ENCODE results near the gene EIF4A3. TPM values are rescaled to one million over a fixed set of nuclear protein-coding genes. Genes with fewer than 3 reads are reported as not detected.

The EIF4A3 gene
- total and polyA plus RNA-seq, 9 of the 15 experiments (the other 6 are each of a cell fraction or from before 2014, with no cell fraction given), result 62.7 to 171 (median 127) TPM

GRCh38 chr17:80101011-80101945 lies 45.6 kb downstream of the EIF4A3 start, which contains the start of gene GAA (continued):
- TF ChIP-seq HDAC3 (IDR thresholded peaks at IDR 0.05; ENCODE audit: borderline replicate concordance, partially characterized antibody) (no peak), ATF6 (CRISPR knock-in tag; IDR thresholded peaks at IDR 0.05) (no peak), POLR2A (conservative IDR thresholded peaks at IDR 0.05) (peak; percentile 59), ETV6 (IDR thresholded peaks at IDR 0.05; ENCODE audit: borderline replicate concordance in 1 of 2, low read depth in 2 of 2, low read length in 1 of 2) (no peak), ETV6 (CRISPR knock-in tag; IDR thresholded peaks at IDR 0.05; ENCODE audit: borderline replicate concordance) (0 out of 2 replicates have a peak, but pooled peaks have one; percentile 34), USF2 (CRISPR knock-in tag; IDR thresholded peaks at IDR 0.05) (peak; percentile 94), E2F3 (CRISPR knock-in tag; IDR thresholded peaks at IDR 0.05) (peak; percentile 84; the same call in 1 of the 2 replicates), TSC22D4 (tag; IDR thresholded peaks at IDR 0.05) (no peak), CREB3L1 (IDR thresholded peaks at IDR 0.05; ENCODE audit: borderline replicate concordance, low read depth) (0 out of 2 replicates have a peak, but pooled peaks have one; percentile 61), ETV1 (tag; conservative IDR thresholded peaks at IDR 0.05; ENCODE audit: low read depth) (no peak)
- TF ChIP-seq, protein P1, sequence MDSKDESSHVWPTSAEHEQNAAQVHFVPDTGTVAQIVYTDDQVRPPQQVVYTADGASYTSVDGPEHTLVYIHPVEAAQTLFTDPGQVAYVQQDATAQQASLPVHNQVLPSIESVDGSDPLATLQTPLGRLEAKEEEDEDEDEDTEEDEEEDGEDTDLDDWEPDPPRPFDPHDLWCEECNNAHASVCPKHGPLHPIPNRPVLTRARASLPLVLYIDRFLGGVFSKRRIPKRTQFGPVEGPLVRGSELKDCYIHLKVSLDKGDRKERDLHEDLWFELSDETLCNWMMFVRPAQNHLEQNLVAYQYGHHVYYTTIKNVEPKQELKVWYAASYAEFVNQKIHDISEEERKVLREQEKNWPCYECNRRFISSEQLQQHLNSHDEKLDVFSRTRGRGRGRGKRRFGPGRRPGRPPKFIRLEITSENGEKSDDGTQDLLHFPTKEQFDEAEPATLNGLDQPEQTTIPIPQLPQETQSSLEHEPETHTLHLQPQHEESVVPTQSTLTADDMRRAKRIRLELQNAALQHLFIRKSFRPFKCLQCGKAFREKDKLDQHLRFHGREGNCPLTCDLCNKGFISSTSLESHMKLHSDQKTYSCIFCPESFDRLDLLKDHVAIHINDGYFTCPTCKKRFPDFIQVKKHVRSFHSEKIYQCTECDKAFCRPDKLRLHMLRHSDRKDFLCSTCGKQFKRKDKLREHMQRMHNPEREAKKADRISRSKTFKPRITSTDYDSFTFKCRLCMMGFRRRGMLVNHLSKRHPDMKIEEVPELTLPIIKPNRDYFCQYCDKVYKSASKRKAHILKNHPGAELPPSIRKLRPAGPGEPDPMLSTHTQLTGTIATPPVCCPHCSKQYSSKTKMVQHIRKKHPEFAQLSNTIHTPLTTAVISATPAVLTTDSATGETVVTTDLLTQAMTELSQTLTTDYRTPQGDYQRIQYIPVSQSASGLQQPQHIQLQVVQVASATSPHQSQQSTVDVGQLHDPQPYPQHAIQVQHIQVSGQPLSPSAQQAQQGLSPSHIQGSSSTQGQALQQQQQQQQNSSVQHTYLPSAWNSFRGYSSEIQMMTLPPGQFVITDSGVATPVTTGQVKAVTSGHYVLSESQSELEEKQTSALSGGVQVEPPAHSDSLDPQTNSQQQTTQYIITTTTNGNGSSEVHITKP (IDR thresholded peaks at IDR 0.05; ENCODE audit: partially characterized antibody), result no peak
- TF ChIP-seq, protein P2, sequence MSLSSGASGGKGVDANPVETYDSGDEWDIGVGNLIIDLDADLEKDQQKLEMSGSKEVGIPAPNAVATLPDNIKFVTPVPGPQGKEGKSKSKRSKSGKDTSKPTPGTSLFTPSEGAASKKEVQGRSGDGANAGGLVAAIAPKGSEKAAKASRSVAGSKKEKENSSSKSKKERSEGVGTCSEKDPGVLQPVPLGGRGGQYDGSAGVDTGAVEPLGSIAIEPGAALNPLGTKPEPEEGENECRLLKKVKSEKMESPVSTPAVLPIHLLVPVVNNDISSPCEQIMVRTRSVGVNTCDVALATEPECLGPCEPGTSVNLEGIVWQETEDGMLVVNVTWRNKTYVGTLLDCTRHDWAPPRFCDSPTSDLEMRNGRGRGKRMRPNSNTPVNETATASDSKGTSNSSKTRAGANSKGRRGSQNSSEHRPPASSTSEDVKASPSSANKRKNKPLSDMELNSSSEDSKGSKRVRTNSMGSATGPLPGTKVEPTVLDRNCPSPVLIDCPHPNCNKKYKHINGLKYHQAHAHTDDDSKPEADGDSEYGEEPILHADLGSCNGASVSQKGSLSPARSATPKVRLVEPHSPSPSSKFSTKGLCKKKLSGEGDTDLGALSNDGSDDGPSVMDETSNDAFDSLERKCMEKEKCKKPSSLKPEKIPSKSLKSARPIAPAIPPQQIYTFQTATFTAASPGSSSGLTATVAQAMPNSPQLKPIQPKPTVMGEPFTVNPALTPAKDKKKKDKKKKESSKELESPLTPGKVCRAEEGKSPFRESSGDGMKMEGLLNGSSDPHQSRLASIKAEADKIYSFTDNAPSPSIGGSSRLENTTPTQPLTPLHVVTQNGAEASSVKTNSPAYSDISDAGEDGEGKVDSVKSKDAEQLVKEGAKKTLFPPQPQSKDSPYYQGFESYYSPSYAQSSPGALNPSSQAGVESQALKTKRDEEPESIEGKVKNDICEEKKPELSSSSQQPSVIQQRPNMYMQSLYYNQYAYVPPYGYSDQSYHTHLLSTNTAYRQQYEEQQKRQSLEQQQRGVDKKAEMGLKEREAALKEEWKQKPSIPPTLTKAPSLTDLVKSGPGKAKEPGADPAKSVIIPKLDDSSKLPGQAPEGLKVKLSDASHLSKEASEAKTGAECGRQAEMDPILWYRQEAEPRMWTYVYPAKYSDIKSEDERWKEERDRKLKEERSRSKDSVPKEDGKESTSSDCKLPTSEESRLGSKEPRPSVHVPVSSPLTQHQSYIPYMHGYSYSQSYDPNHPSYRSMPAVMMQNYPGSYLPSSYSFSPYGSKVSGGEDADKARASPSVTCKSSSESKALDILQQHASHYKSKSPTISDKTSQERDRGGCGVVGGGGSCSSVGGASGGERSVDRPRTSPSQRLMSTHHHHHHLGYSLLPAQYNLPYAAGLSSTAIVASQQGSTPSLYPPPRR (CRISPR knock-in tag; IDR thresholded peaks at IDR 0.05; ENCODE audit: borderline replicate concordance), result 0 out of 2 replicates have a peak, but pooled peaks have one; percentile 53
